AG08396 (cell line): ENCODE results near the gene CAPN10.

Experiments
- DNase-seq: peaks from one replicate; pipeline ENCODE4 v3.0.0; 2012; ENCODE audit warnings: low spot score, mixed read lengths

The CAPN10 gene

GRCh38 chr2:240637901-240638345 is 51.4 kb downstream of the CAPN10 start:
- no peak for DNase-seq

GRCh38 chr2:240638512-240639160 is 52.1 kb downstream of the CAPN10 start:
- DNase-seq: no peak

GRCh38 chr2:240639566-240639965 is 53.0 kb downstream of the CAPN10 start:
- DNase-seq: no peak

GRCh38 chr2:240640939-240641338 is 54.4 kb downstream of the CAPN10 start:
- peak; percentile 86 for DNase-seq

GRCh38 chr2:240642061-240642805 is 55.7 kb downstream of the CAPN10 start:
- peak; percentile 11 for DNase-seq

- peak; percentile 5 for DNase-seq
These were observed 56.2 kb downstream of the CAPN10 start for GRCh38 chr2:240642806-240643092.

GRCh38 chr2:240643093-240643810 is 56.7 kb downstream of the CAPN10 start:
- DNase-seq: peak; percentile 8

- DNase-seq: peak; percentile 7
These were observed 57.2 kb downstream of the CAPN10 start for GRCh38 chr2:240643811-240644150.

GRCh38 chr2:240644171-240644651 is 57.7 kb downstream of the CAPN10 start:
- peak; percentile 7 for DNase-seq

- DNase-seq: peak; percentile 5
These were observed 58.3 kb downstream of the CAPN10 start for GRCh38 chr2:240644859-240645301.

GRCh38 chr2:240645346-240645745 is 58.8 kb downstream of the CAPN10 start:
- DNase-seq: peak; percentile 9

- DNase-seq: no peak
These were observed 59.3 kb downstream of the CAPN10 start for GRCh38 chr2:240645801-240646175.

- DNase-seq: peak; percentile 11
These were observed 59.8 kb downstream of the CAPN10 start for GRCh38 chr2:240646176-240646899.

- peak; percentile 6 for DNase-seq
These were observed 60.5 kb downstream of the CAPN10 start for GRCh38 chr2:240646900-240647502.

- peak; percentile 5 for DNase-seq
These were observed 61.1 kb downstream of the CAPN10 start for GRCh38 chr2:240647503-240648154.

- DNase-seq: peak; percentile 4
These were observed 61.7 kb downstream of the CAPN10 start for GRCh38 chr2:240648155-240648649.
